GM19328 (cell line): ENCODE data around the gene CHRNA7.

Experiments
- ATAC-seq: cut with Tn5 transposase; IDR thresholded peaks from one replicate; pipeline ENCODE4 v1.9.1; 2021; ENCODE audit warnings: mild to moderate bottlenecking, moderate library complexity; ENCODE audit not compliant: unreplicated experiment

CHRNA7 gene

GRCh38 chr15:32067115-32067514, 36.8 kb downstream of the CHRNA7 start:
- ATAC-seq: no peak

- no peak for ATAC-seq
These were observed 59.6 kb downstream of the CHRNA7 start for GRCh38 chr15:32089851-32090359.

GRCh38 chr15:32091505-32092380, 61.4 kb downstream of the CHRNA7 start:
- no peak for ATAC-seq

DNA sequence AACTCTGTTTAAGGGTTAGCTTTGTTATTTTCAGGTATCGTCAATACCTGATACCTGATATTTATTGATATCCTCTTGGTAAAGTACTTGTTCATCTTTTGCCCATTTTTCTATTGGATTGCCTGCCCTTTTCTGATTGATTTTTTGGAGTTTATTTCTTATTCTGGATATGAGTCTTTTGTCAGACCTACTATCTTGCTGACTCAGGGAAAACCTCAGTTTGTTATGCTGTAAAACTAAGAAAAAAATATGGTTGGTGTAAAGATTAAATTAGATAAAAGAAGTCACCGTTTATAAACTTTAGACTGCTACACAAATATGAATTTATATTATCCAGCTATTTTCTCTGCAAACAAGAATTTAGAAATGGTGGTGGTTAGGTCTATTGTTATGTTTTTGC, 65.9 kb downstream of the CHRNA7 start:
- ATAC-seq: no peak

GRCh38 chr15:32096916-32097617, 66.8 kb downstream of the CHRNA7 start:
- ATAC-seq: no peak

- ATAC-seq: no peak
These were observed 67.7 kb downstream of the CHRNA7 start for GRCh38 chr15:32098033-32098432.

DNA sequence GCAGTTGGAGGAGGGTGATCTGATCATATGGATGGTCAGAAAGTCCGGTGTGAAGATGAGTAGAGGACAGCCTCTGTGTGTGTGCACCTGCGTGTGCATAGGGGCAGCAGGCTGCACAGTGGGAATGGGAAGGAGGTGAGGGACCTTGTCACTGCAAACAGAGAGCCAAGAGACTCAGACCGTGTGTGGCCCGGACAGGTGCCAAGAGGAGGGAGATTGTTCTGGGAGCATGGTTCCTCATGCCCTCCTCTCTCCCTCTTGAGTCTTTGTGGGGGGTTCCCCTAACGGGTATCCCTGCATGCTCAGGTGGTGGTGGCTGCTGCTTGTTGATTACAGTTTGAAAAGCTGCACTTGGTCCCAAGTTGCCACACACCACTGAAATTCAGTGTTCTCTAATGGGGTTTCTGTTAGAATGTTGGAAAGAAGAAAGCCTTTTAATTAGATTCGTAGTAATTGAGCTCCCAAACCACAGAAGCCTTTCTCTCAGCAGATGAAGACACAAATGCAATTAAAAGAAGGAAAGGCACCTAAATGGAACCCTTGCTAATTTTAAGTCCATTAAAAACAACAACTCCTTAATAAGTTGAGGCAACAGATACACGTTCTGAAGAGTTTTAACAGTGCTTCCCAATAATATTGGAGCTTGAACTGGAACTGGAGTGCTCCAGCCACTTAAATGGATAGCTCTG, 68.9 kb downstream of the CHRNA7 start:
- no peak for ATAC-seq

DNA sequence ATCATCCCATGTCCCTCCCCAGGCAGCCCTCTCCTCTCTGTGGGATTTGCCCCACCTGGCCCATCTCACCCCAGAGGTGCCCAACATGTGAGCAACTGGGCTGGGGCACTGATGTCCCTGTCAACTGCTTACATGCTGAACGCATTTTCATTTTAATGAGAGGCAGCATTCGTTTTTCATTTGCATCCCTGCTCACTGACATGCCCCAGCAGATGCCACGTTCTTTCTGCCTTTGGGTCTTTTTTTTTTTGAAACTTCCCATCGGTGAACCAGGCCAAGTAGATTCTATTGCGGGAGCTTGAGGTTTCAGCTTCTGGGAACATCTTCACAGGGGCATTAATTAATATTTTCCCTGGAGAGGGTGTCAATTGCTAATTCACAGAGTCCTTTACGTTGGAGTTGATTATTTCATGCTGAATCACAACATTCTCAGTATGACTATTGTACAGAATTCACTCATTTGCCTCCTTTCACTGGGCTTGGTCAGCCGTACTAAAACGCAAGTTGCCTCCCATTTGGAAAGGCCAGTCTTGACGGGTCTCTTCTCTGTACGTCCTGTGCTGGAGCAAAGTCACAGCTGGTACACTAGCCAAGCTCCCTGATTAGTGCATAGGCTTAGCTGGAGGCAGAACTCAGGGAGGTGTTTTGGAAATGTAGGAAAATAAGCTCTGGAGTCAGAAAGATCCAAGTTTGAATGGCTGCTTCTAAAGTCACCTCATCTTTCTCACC, 69.8 kb downstream of the CHRNA7 start:
- ATAC-seq: no peak

DNA sequence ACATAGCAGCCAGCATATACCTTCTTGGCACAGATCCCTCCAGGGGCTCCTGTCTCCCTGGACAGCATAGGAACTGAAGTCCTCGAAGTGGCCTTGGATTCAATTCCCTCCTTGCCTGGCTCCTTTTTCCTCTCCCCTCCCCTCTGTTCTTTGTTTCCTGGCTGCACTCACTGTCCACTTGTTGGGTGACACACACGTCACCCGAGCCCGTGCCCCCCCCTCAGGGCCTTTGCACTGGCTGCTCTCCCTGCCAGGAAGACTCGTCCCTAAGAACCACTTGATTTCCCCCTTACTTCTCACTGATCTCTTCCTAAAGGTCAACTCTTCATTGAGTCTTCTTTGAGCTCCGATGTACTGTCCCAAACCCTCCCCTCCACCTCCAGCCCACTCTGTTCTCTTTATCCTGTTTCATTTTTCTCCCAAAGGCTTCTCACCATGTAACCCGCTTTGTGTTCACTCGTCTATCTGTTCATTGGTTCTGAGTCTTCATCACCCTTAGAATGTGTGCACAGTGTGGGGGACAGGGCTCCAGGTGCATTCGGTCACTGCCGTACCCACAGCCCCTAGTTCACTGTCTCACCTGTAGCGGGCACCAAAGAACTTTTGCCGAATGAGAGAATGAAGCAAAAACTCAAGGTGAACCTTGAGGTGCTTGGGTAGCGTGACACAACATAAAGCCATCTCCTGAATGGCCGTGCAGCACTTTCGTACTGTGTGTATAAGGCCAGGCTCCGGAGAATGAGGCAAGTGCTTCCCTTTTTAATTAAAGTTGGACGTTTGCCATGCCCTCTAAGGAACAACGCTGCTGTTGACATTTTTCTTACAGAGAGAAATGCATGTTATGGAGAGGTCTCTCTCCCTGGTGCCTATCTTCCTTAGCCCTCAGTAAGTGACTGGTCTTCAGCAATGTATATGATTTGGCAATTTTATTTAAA, 74.0 kb downstream of the CHRNA7 start:
- no peak for ATAC-seq

DNA sequence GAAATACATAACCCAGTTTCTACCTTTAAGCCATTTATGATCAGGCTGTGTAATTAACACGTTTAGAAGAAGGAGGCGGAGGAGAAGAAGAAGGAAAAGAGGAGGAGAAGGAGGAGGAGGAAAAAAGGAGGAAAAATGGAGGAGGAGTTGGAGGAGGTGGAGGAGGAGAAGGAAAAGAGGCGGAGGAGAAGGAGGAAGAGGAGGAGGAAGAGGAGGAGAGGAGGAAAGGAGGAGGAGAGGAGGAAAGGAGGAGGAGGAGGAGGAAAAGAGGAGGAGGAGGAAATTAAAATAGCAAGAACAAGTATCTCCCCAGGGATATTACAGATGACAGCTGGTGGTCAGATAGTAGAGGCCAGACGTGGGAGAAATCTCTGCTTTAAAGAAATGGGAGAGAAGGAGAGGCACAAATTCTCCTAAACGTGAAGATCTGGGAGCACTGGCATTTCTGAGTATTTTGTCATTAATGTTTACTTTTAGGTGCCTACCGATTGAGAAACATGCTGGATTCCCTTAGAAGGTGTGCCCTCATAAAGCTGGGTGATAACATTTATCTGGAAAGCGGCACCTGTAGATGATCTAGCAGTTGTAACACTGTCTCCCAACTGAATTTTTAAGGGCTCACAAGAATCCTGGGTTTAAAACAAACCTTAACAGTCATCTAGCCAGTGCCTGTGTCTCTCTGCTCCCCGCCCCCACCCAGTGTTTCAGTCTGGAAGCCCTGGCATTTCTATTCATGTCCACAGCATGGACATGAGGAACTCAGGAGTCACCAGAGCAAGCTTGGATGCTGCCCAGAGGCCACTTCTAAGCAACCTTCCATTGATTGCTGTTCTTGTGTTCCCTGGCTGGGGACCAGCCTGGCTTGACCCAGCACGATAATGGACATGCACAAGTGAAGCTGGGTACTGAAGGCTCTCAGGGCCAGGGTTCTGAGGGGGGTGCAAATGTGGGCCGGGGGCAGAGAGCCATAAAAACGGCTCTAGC, 75.2 kb downstream of the CHRNA7 start:
- ATAC-seq: no peak

- no peak for ATAC-seq
These were observed 76.4 kb downstream of the CHRNA7 start for GRCh38 chr15:32106401-32107381.

GRCh38 chr15:32107477-32108080, 77.3 kb downstream of the CHRNA7 start:
- ATAC-seq: no peak

DNA sequence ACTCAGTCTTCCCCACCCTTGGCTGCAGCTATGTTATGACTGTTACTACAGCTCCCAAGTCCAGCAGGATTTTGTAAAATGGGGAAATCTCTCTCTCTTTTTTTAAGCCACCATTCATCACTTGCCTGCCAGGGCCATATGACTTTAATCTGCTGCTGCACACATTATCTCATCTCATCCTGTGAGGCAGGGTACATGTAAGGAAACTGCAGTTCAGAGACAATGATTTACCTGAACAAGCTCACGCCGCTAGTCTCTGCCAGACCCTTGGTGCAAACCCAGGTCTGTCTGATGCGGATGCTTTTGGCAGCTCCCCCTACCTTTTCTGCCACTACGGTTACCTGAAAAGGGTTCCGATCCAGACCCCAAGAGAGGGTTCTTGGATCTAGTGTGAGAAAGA, 78.3 kb downstream of the CHRNA7 start:
- ATAC-seq: no peak

DNA sequence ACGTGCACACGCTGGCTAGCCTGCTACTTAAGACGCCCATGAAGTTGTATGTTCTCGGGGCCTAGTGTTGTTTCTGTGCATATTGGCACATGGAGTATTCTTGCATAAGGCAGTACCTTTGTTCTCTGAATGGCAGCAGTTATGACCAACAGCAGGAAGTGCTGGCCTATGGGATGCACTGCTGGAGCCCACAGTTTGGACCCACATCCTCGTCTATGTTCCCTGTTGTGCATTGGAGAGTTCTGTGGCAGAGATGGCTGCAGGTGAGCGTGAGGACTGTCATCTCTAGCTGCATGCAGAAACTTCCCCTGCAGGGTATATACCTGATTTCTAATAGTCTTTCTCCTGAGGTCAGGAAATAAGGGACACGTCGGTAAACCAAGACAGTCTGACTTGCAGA, 81.8 kb downstream of the CHRNA7 start:
- ATAC-seq: no peak

GRCh38 chr15:32113224-32113623, 82.9 kb downstream of the CHRNA7 start:
- no peak for ATAC-seq

DNA sequence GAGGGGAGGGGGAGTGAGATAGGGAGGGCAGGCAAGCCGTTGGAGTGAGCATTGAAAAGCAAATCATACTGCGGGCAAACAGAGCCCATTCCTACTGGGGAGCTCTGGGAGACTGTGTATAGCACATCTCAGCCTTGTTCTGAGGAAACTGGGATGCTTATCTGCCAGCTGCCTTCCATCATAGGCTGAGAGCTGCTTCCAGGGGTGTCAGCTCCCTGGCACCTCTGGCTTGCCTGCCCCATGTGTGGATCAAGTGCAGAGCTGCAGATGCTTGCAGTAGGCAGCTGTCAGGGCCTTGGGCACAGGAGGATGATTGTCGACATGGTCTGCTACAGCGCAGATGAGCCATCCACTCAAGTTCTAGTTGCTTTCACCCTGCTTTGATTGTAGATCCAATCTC, 86.8 kb downstream of the CHRNA7 start:
- no peak for ATAC-seq

- ATAC-seq: no peak
These were observed 89.0 kb downstream of the CHRNA7 start for GRCh38 chr15:32119286-32119685.
